H1 (cell line): ENCODE results near the gene EPHA3. TPM values are rescaled to one million over a fixed set of nuclear protein-coding genes. Genes with fewer than 3 reads are reported as not detected.

Experiments
- CBX5 ChIP-seq: fragments of 300-800, 300-1000 bp; sonication (generic); IDR thresholded peaks from 2 replicates; pipeline ENCODE4 v1.7.1; 2016; ENCODE audit warnings: antibody characterized with exemption, low read length, low read depth
- CHD7 ChIP-seq: fragments of 300-600 bp; sonication (generic); IDR thresholded peaks from 2 replicates; pipeline ENCODE4 v1.7.1; 2012; ENCODE audit warnings: low read length, moderate library complexity, mild to moderate bottlenecking, inconsistent platforms; ENCODE audit not compliant: insufficient replicate concordance
- GTF2F1 ChIP-seq: IDR thresholded peaks from 2 replicates; pipeline ENCODE4 v1.6.1; 2012; ENCODE audit warnings: low read depth, low read length, improper control_type of control experiment, borderline replicate concordance
- KDM4A ChIP-seq: IDR thresholded peaks from one replicate; pipeline ENCODE4 v1.7.1; 2012; ENCODE audit warnings: low read depth, mild to moderate bottlenecking, moderate library complexity, low read length, inconsistent platforms; ENCODE audit not compliant: severe bottlenecking
- MAX ChIP-seq: IDR thresholded peaks from 2 replicates; pipeline ENCODE4 v1.6.1; 2012; ENCODE audit warnings: inconsistent platforms
- POLR2AphosphoS5 ChIP-seq: IDR thresholded peaks from 2 replicates; pipeline ENCODE4 v1.6.1; 2011; ENCODE audit warnings: low read depth, low read length
- RBBP5 ChIP-seq: IDR thresholded peaks from 2 replicates; pipeline ENCODE4 v1.7.1; 2012; ENCODE audit warnings: low read depth, mild to moderate bottlenecking, inconsistent platforms, low read length, moderate library complexity, borderline replicate concordance
- RNF2 ChIP-seq: fragments of 200-900, 300-1000 bp; sonication (generic); IDR thresholded peaks from 2 replicates; pipeline ENCODE4 v1.7.1; 2016; ENCODE audit warnings: borderline replicate concordance, low read depth, mild to moderate bottlenecking, antibody characterized with exemption, low read length; ENCODE audit not compliant: poor library complexity, severe bottlenecking; ENCODE audit errors: missing control alignments
- SIN3A ChIP-seq, 2 experiments: IDR thresholded peaks in 1 of 2; conservative IDR thresholded peaks in 1 of 2; 2 replicates each; pipeline ENCODE4 v1.6.1; 2011 to 2012; ENCODE audit warnings: low read length in 2 of 2, improper control_type of control experiment in 1 of 2, low read depth in 1 of 2, mild to moderate bottlenecking in 1 of 2
- TEAD4 ChIP-seq: IDR thresholded peaks from 2 replicates; pipeline ENCODE4 v1.6.1; 2012; ENCODE audit warnings: low read depth, low read length, inconsistent platforms, mixed read lengths
- ZNF274 ChIP-seq: IDR thresholded peaks from 2 replicates; pipeline ENCODE4 v1.7.0; 2012; ENCODE audit warnings: low read length, borderline replicate concordance; ENCODE audit errors: extremely low read depth
- polyA plus RNA-seq, 7 experiments: library from polyadenylated mRNA; depleted of rRNA in 3 of 7; stranded (reverse) in 5 of 7; unstranded in 2 of 7; fragments of >200 nt in 5 of 7; fragments of 200-250 nt in 2 of 7; gene quantifications; 1 replicate in 5 of 7; 2 replicates in 1 of 7; 4 replicates in 1 of 7; pipeline versions ENCODE4 v1.2.1 to v1.2.3, GENCODE V29; 2011 to 2013; ENCODE audit warnings: missing spikeins in 2 of 7, mixed read lengths in 2 of 7
- total RNA-seq: library from RNA; stranded (reverse); fragmentation: NEBNext Ultra II Directional; extraction: Animal tissue kit (Norgen Biotek cat#: 25700); gene quantifications from 2 replicates; pipeline ENCODE4 v1.2.1, GENCODE V29; 2021

Gene EPHA3
- total and polyA plus RNA-seq, 2 of the 8 experiments (the other 6 are each of a cell fraction or from before 2014, with no cell fraction given): 0.09 to 0.22 TPM

- TF ChIP-seq CHD7: no peak
- TF ChIP-seq RBBP5: no peak
- no peak for TF ChIP-seq GTF2F1
- no peak for TF ChIP-seq ZNF274
- TF ChIP-seq POLR2AphosphoS5: no peak
- no peak for TF ChIP-seq TEAD4
- TF ChIP-seq KDM4A: no peak
- TF ChIP-seq MAX: no peak
- no peak for TF ChIP-seq CBX5
- TF ChIP-seq SIN3A (conservative IDR thresholded peaks at IDR 0.05 in 1 of 2, IDR thresholded peaks at IDR 0.05 in 1 of 2; ENCODE audit: low read depth in 1 of 2, low read length in 2 of 2): no peak
- no peak for TF ChIP-seq RNF2
Measured at GRCh38 chr3:89101921-89102320, 5.5 kb upstream of the EPHA3 start (continued).
